Endothelial cell of umbilical vein (primary cell): Measurements from ENCODE around the gene UGT1A3. TPM values are rescaled to one million over a fixed set of nuclear protein-coding genes. Genes with fewer than 3 reads are reported as not detected.

Experiments used
- BruUV-seq: library from RNA; stranded (reverse); fragments of 400-500 nt; replicated peaks from 2 replicates; lab custom pipeline; 2021; lab: Mats Ljungman, UMichigan
- CTCF ChIA-PET: fragments of 300-600, 350-600 bp; sonication (Branson Sonifier 250); formaldehyde crosslinking; loops from one replicate; lab custom pipeline; 2021; ENCODE audit warnings: antibody characterized with exemption, inconsistent platforms; lab: Charles Lee
- POLR2A ChIA-PET: fragments of 300-600, 350-600 bp; sonication (Branson Sonifier 250); formaldehyde crosslinking; loops from one replicate; lab custom pipeline; 2021; ENCODE audit warnings: antibody characterized with exemption, inconsistent platforms; lab: Charles Lee
- DNase-seq: peaks from one replicate; pipeline ENCODE4 v3.0.0-alpha.2; 2011; ENCODE audit warnings: low read depth, low spot score
- FAIRE-seq: peaks from 2 replicates; lab custom pipeline; 2011; peaks lifted over from hg19 to GRCh38; lab: Jason Lieb, UNC
- H2AFZ ChIP-seq: 2 replicates; pipeline ENCODE4 v1.6.0; 2012; ENCODE audit warnings: low read depth, low read length, control low read depth, inconsistent platforms
- H3K27ac ChIP-seq: 2 replicates; pipeline ENCODE4 v1.5.1; 2011; ENCODE audit warnings: low read depth, mild to moderate bottlenecking, control low read depth, low read length, moderate library complexity; ENCODE audit not compliant: insufficient read depth
- H3K27me3 ChIP-seq, 2 experiments: 2 replicates each; pipeline versions ENCODE4 v1.6.0 to v1.6.1; 2011; ENCODE audit warnings: low read length in 2 of 2, mixed read lengths in 1 of 2; ENCODE audit not compliant: control insufficient read depth in 2 of 2, insufficient read depth in 2 of 2
- H3K36me3 ChIP-seq, 2 experiments: 2 replicates in 1 of 2; 3 replicates in 1 of 2; pipeline ENCODE4 v1.5.1; 2011; ENCODE audit warnings: low read length in 2 of 2, mild to moderate bottlenecking in 1 of 2, moderate library complexity in 1 of 2; ENCODE audit not compliant: control insufficient read depth in 2 of 2, insufficient read depth in 2 of 2; ENCODE audit errors: extremely low read depth in 1 of 2
- H3K4me1 ChIP-seq: 3 replicates; pipeline ENCODE4 v1.5.1; 2011; ENCODE audit warnings: mild to moderate bottlenecking, low read length; ENCODE audit not compliant: control insufficient read depth, insufficient read depth; ENCODE audit errors: extremely low read depth
- H3K4me2 ChIP-seq: 2 replicates; pipeline ENCODE4 v1.6.1; 2011; ENCODE audit warnings: low read length, control low read depth, mixed read lengths; ENCODE audit not compliant: insufficient read depth
- H3K4me3 ChIP-seq, 3 experiments: fragments of 200-600 bp in 1 of 3; sonication (generic), shearing (Covaris generic) in 1 of 3; replicated peaks in 1 of 3; 2 replicates each; pipeline ENCODE4 v1.5.1; 2011 to 2016; ENCODE audit warnings: control low read depth in 3 of 3, low read length in 3 of 3, mild to moderate bottlenecking in 2 of 3, inconsistent platforms in 1 of 3, low read depth in 1 of 3, moderate library complexity in 1 of 3; ENCODE audit not compliant: insufficient read depth in 1 of 3
- H3K79me2 ChIP-seq: 2 replicates; pipeline ENCODE4 v1.6.0; 2012; ENCODE audit warnings: low read length, inconsistent platforms; ENCODE audit not compliant: control insufficient read depth, insufficient read depth
- H3K9ac ChIP-seq: replicated peaks from 2 replicates; pipeline ENCODE3; 2011; ENCODE audit warnings: low read length, control low read depth; ENCODE audit not compliant: insufficient read depth; ENCODE audit errors: extremely low read depth
- H3K9me1 ChIP-seq: replicated peaks from 3 replicates; pipeline ENCODE4 v1.6.0; 2011; ENCODE audit warnings: mild to moderate bottlenecking, low read length; ENCODE audit not compliant: control insufficient read depth, insufficient read depth; ENCODE audit errors: extremely low read depth
- H3K9me3 ChIP-seq: replicated peaks from 2 replicates; pipeline ENCODE4 v1.5.1; 2012; ENCODE audit warnings: low read length, inconsistent platforms; ENCODE audit not compliant: control insufficient read depth, insufficient read depth
- H4K20me1 ChIP-seq: replicated peaks from 2 replicates; pipeline ENCODE3; 2011; ENCODE audit warnings: mild to moderate bottlenecking, low read length; ENCODE audit not compliant: control insufficient read depth, insufficient read depth; ENCODE audit errors: extremely low read depth
- CTCF ChIP-seq, 2 donors: IDR thresholded peaks; 1 replicate in 1 of 2; 2 replicates in 1 of 2; pipeline ENCODE4 v1.5.1; 2011; ENCODE audit warnings: low read length in 2 of 2, mild to moderate bottlenecking in 2 of 2, moderate library complexity in 2 of 2, control low read depth in 1 of 2, inconsistent platforms in 1 of 2, low read depth in 1 of 2; ENCODE audit not compliant: insufficient read depth in 1 of 2; ENCODE audit errors: extremely low read depth in 1 of 2
- EZH2 ChIP-seq: IDR thresholded peaks from 2 replicates; pipeline ENCODE4 v1.6.1; 2012; ENCODE audit warnings: borderline replicate concordance, low read depth, mild to moderate bottlenecking, moderate library complexity, low read length, inconsistent platforms; ENCODE audit not compliant: severe bottlenecking
- FOS ChIP-seq: IDR thresholded peaks from 2 replicates; pipeline ENCODE4 v1.6.1; 2011; ENCODE audit warnings: mild to moderate bottlenecking, low read length, moderate library complexity, borderline replicate concordance; ENCODE audit not compliant: insufficient read depth
- GATA2 ChIP-seq: IDR thresholded peaks from 2 replicates; pipeline ENCODE4 v1.7.0; 2011; ENCODE audit warnings: low read depth, mild to moderate bottlenecking, moderate library complexity, mixed read lengths, low read length; ENCODE audit not compliant: insufficient read length, insufficient read depth
- JUN ChIP-seq: IDR thresholded peaks from 2 replicates; pipeline ENCODE4 v1.6.1; 2011; ENCODE audit warnings: borderline replicate concordance, low read depth; ENCODE audit not compliant: insufficient read length, insufficient read depth
- MAX ChIP-seq: IDR thresholded peaks from 2 replicates; pipeline ENCODE4 v1.6.1; 2011; ENCODE audit not compliant: insufficient read depth, insufficient read length
- MYC ChIP-seq: IDR thresholded peaks from one replicate; pipeline ENCODE4 v1.6.1; 2011; ENCODE audit warnings: mild to moderate bottlenecking, low read depth, low read length
- POLR2A ChIP-seq: IDR thresholded peaks from 2 replicates; pipeline ENCODE4 v1.6.1; 2012; ENCODE audit warnings: low read depth, mild to moderate bottlenecking, control low read depth, low read length
- POLR2AphosphoS5 ChIP-seq: IDR thresholded peaks from 2 replicates; pipeline ENCODE4 v1.6.1; 2012; ENCODE audit warnings: low read depth, mild to moderate bottlenecking, control low read depth, low read length, moderate library complexity; ENCODE audit not compliant: insufficient read depth
- dilution Hi-C: fragments of 300-500 bp; cut with MboI; formaldehyde crosslinking; loops from one replicate; pipeline ENCODE4 v1.15.0; 2019; ENCODE audit warnings: low sequenced_read_pairs; ENCODE audit not compliant: extremely low pct_ligation_motif_present
- intact Hi-C: fragments of 100-400 bp; cut with micrococcal nuclease; formaldehyde crosslinking; loops from one replicate; pipeline ENCODE4 v1.10.0; 2022
- polyA plus RNA-seq, 4 experiments: library from polyadenylated mRNA; depleted of rRNA in 3 of 4; stranded (reverse) in 3 of 4; unstranded in 1 of 4; fragments of >200 nt; gene quantifications; 2 replicates each; pipeline versions ENCODE4 v1.2.1 to v1.2.3, GENCODE V29; 2011 to 2012; ENCODE audit warnings: missing spikeins in 1 of 4
- total RNA-seq: library from RNA; stranded (reverse); gene quantifications from 2 replicates; pipeline ENCODE4 v1.2.3, GENCODE V29; 2021

Gene UGT1A3
- total and polyA plus RNA-seq, 2 donors (not counting 3 experiments of a cell fraction or from before 2014, with no cell fraction given), result not detected

- Histone ChIP-seq H3K4me2 (no peak overlapping the region), H2AFZ (no peak overlapping the region), H3K27me3 (no peaks in the 10 kb centered on the region), H3K27ac (no peak overlapping the region), H3K9me3 (no peaks in the 10 kb centered on the region), H3K79me2 (no peaks in the 10 kb centered on the region), H3K4me1 (no peaks in the 10 kb centered on the region), H3K4me3 (no peak overlapping the region), H4K20me1 (no peaks in the 10 kb centered on the region), H3K36me3 (no peaks in the 10 kb centered on the region), H3K9ac (no peak overlapping the region), H3K9me1 (no peaks in the 10 kb centered on the region)
- CTCF ChIA-PET, result no interaction called here
- no peak for TF ChIP-seq EZH2
- no peak for TF ChIP-seq POLR2AphosphoS5
- no peak for TF ChIP-seq MYC
- no peak for TF ChIP-seq CTCF (IDR thresholded peaks at IDR 0.05; ENCODE audit: extremely low read depth in 1 of 2, insufficient read depth in 1 of 2, low read depth in 1 of 2, low read length in 2 of 2)
- no peak for TF ChIP-seq MAX
- TF ChIP-seq POLR2A, result no peak
- no peak for TF ChIP-seq FOS
- no peak for TF ChIP-seq GATA2
- TF ChIP-seq JUN, result no peak
- FAIRE-seq (no peak), DNase-seq (no peak)
- POLR2A ChIA-PET, result no interaction called here
- dilution Hi-C loops (no loop called here), intact Hi-C loops (loop anchor here (2.0 kb wide), 1 partner anchor 325 kb away; no protein-coding TSS in a partner anchor)
- no TSS peak for BruUV-seq
Observed at GRCh38 chr2:233773854-233774253, 45.0 kb downstream of the UGT1A3 start.
